K562 (cell line): ENCODE measurements around the gene AFF1. TPM values are rescaled to one million over a fixed set of nuclear protein-coding genes. Genes with fewer than 3 reads are reported as not detected.

Source experiments
- ATAC-seq: fragments of 200-7000 bp; cut with Tn5 transposase; 3 replicates; pipeline ENCODE4 v1.9.1; 2020; ENCODE audit warnings: moderate library complexity
- BruUV-seq: library from RNA; stranded (reverse); fragments of 400-500 nt; replicated peaks from 2 replicates; lab custom pipeline; 2021; lab: Mats Ljungman, UMichigan
- CTCF ChIA-PET: fragments of 300-600 bp; formaldehyde crosslinking; extraction: SDS; loops from one replicate; lab custom pipeline; 2021; ENCODE audit warnings: low intra/inter-chr PET ratio; lab: Yijun Ruan, JAX
- POLR2A ChIA-PET: fragments of 300-600, 350-650 bp; sonication (Branson Sonifier 250); formaldehyde crosslinking; extraction: SDS; loops from one replicate; lab custom pipeline; 2021; ENCODE audit warnings: antibody characterized with exemption, inconsistent platforms; lab: Yijun Ruan, JAX
- DNase-seq, 4 experiments: peaks; one replicate each; pipeline versions ENCODE4 v3.0.0 to v3.0.0-alpha.2; 2011 to 2018; ENCODE audit warnings: low spot score in 3 of 4, mixed read lengths in 3 of 4; ENCODE audit errors: extremely low read depth in 1 of 4
- FAIRE-seq: peaks from 2 replicates; lab custom pipeline; 2011; peaks lifted over from hg19 to GRCh38; lab: Jason Lieb, UNC
- H2AFZ ChIP-seq: 2 replicates; pipeline ENCODE4 v1.6.0; 2011; ENCODE audit warnings: low read depth, low read length, control low read depth, inconsistent platforms
- H3K27ac ChIP-seq: fragments of 200-600 bp; 3 replicates; pipeline ENCODE4 v1.8.0; 2011; ENCODE audit warnings: low read depth, mild to moderate bottlenecking, control low read depth, inconsistent platforms, low read length, moderate library complexity, mixed read lengths; ENCODE audit errors: extremely low read depth
- H3K27me3 ChIP-seq, 2 experiments: fragments of 300-600 bp in 1 of 2; 2 replicates in 1 of 2; 3 replicates in 1 of 2; pipeline versions ENCODE4 v1.6.0 to v1.8.0; 2011; ENCODE audit warnings: inconsistent platforms in 2 of 2, low read length in 2 of 2, mild to moderate bottlenecking in 1 of 2, mixed read lengths in 1 of 2, moderate library complexity in 1 of 2; ENCODE audit not compliant: control insufficient read depth in 2 of 2, insufficient read depth in 2 of 2
- H3K36me3 ChIP-seq: fragments of 300-600 bp; 3 replicates; pipeline ENCODE4 v1.8.0; 2011; ENCODE audit warnings: mild to moderate bottlenecking, low read length, inconsistent platforms; ENCODE audit not compliant: control insufficient read depth, insufficient read depth
- H3K4me1 ChIP-seq, 2 experiments: fragments of 200-600 bp in 1 of 2; replicated peaks in 1 of 2; 2 replicates in 1 of 2; 3 replicates in 1 of 2; pipeline versions ENCODE4 v1.5.1 to v1.8.0; 2011; ENCODE audit warnings: inconsistent platforms in 2 of 2, low read length in 2 of 2, mild to moderate bottlenecking in 1 of 2, mixed read lengths in 1 of 2, moderate library complexity in 1 of 2; ENCODE audit not compliant: control insufficient read depth in 2 of 2, insufficient read depth in 2 of 2
- H3K4me2 ChIP-seq: 2 replicates; pipeline ENCODE4 v1.6.1; 2011; ENCODE audit warnings: low read length, control low read depth, inconsistent platforms, mixed read lengths; ENCODE audit not compliant: insufficient read depth
- H3K4me3 ChIP-seq: fragments of 200-600 bp; sonication (generic), shearing (Covaris generic); 2 replicates; pipeline ENCODE4 v1.5.1; 2016; ENCODE audit warnings: control low read depth, inconsistent platforms
- H3K79me2 ChIP-seq: fragments of 200-600 bp; 3 replicates; pipeline ENCODE4 v1.8.0; 2011; ENCODE audit warnings: low read length, inconsistent platforms; ENCODE audit not compliant: control insufficient read depth, insufficient read depth
- H3K9ac ChIP-seq, 2 experiments: 2 replicates each; pipeline versions ENCODE4 v1.6.0 to v1.6.1; 2011; ENCODE audit warnings: low read depth in 2 of 2, low read length in 2 of 2, control low read depth in 1 of 2, inconsistent platforms in 1 of 2, mild to moderate bottlenecking in 1 of 2, mixed read lengths in 1 of 2; ENCODE audit not compliant: insufficient read depth in 1 of 2
- H3K9me1 ChIP-seq: one replicate; pipeline ENCODE4 v1.6.0; 2011; ENCODE audit warnings: inconsistent platforms, mild to moderate bottlenecking, low read length, moderate library complexity; ENCODE audit not compliant: control insufficient read depth, insufficient read depth
- H3K9me3 ChIP-seq: replicated peaks from 2 replicates; pipeline ENCODE4 v1.5.1; 2011; ENCODE audit warnings: low read depth, low read length, inconsistent platforms; ENCODE audit not compliant: control insufficient read depth, insufficient read depth
- H4K20me1 ChIP-seq: replicated peaks from 2 replicates; pipeline ENCODE4 v1.6.1; 2011; ENCODE audit warnings: low read length, inconsistent platforms, mixed read lengths; ENCODE audit not compliant: control insufficient read depth, insufficient read depth
- CBX1 ChIP-seq: sonication (generic); IDR thresholded peaks from 2 replicates; pipeline ENCODE4 v1.6.1; 2016; ENCODE audit warnings: antibody characterized with exemption, low read depth, mild to moderate bottlenecking
- CCNT2 ChIP-seq: IDR thresholded peaks from 2 replicates; pipeline ENCODE4 v1.6.1; 2011; ENCODE audit warnings: borderline replicate concordance, low read depth, mild to moderate bottlenecking, moderate library complexity, mixed read lengths, low read length; ENCODE audit not compliant: insufficient read length; ENCODE audit errors: extremely low read depth
- CREM ChIP-seq: IDR thresholded peaks from 2 replicates; pipeline ENCODE4 v1.6.1; 2014; ENCODE audit warnings: antibody characterized with exemption, low read depth
- FOSL1 ChIP-seq: fragments of 200-800 bp; sonication (Bioruptor generic); conservative IDR thresholded peaks from 2 replicates; pipeline ENCODE4 v1.6.1; 2016; ENCODE audit warnings: missing genetic modification characterization, missing compliant biosample characterization
- GMEB1 ChIP-seq: fragments of 250-450 bp; sonication (Bioruptor Pico); IDR thresholded peaks from 2 replicates; pipeline ENCODE4 v1.4.0; 2020; ENCODE audit warnings: mild to moderate bottlenecking
- JUND ChIP-seq, 2 experiments: IDR thresholded peaks; 2 replicates in 1 of 2; 3 replicates in 1 of 2; pipeline ENCODE4 v1.6.1; 2011; ENCODE audit warnings: borderline replicate concordance in 2 of 2, low read depth in 2 of 2, low read length in 2 of 2, improper control_type of control experiment in 1 of 2, missing biosample characterization in 1 of 2, missing genetic modification characterization in 1 of 2, missing genetic modification reagents in 1 of 2
- MTA2 ChIP-seq: fragments of 450-650 bp; IDR thresholded peaks from 2 replicates; pipeline ENCODE4 v1.6.1; 2016; ENCODE audit warnings: low read depth
- MYC ChIP-seq, 2 experiments: fragments of 250-450 bp in 1 of 2; sonication (Bioruptor Pico) in 1 of 2; IDR thresholded peaks; 2 replicates each; pipeline versions ENCODE4 v1.5.1 to v1.6.1; 2012 to 2021; ENCODE audit warnings: low read depth in 2 of 2, borderline replicate concordance in 1 of 2, improper control_type of control experiment in 1 of 2, low read length in 1 of 2, mild to moderate bottlenecking in 1 of 2, moderate library complexity in 1 of 2
- NCOA2 ChIP-seq, 2 experiments: fragments of 450-650 bp; IDR thresholded peaks; 2 replicates each; pipeline ENCODE4 v1.6.1; 2018; ENCODE audit warnings: mild to moderate bottlenecking in 2 of 2, moderate library complexity in 1 of 2; ENCODE audit not compliant: partially characterized antibody in 2 of 2
- NR1H2 ChIP-seq: sonication (generic); formaldehyde crosslinking; IDR thresholded peaks from 2 replicates; pipeline ENCODE4 v1.4.0; 2020; ENCODE audit warnings: mild to moderate bottlenecking, missing genetic modification reagents
- POLR2AphosphoS5 ChIP-seq: IDR thresholded peaks from 2 replicates; pipeline ENCODE4 v1.6.1; 2011; ENCODE audit warnings: mild to moderate bottlenecking, low read depth, low read length, moderate library complexity; ENCODE audit not compliant: control insufficient read depth, insufficient read depth
- POLR2H ChIP-seq: IDR thresholded peaks from 2 replicates; pipeline ENCODE4 v1.6.1; 2016; ENCODE audit warnings: missing genetic modification characterization, low read depth, mild to moderate bottlenecking, control low read depth, missing compliant biosample characterization, moderate library complexity
- PRPF4 ChIP-seq: fragments of 200-400 bp; formaldehyde crosslinking; IDR thresholded peaks from one replicate; pipeline ENCODE4 v1.6.1; 2017; ENCODE audit warnings: low read length, low read depth, mild to moderate bottlenecking; ENCODE audit not compliant: insufficient read depth, poor library complexity, severe bottlenecking
- WGBS: fragments of 100-300 bp; shearing (Covaris generic); methylation state at CpG from one replicate; pipeline ENCODE4 v1.1.6; 2016; ENCODE audit warnings: low coverage, mixed read lengths; ENCODE audit not compliant: insufficient coverage; ENCODE audit errors: missing lambda C conversion rate; 5-methylcytosine and 5-hydroxymethylcytosine counted together
- in situ Hi-C: fragments of 300-500 bp; cut with MboI; formaldehyde crosslinking; loops from 4 replicates; pipeline ENCODE4 v1.15.0; 2018; ENCODE audit warnings: inconsistent platforms, mixed read lengths
- intact Hi-C: fragments of 100-400 bp; cut with micrococcal nuclease; formaldehyde crosslinking; loops from 2 replicates; pipeline ENCODE4 v1.14.2; 2022
- polyA plus RNA-seq, 8 experiments: library from polyadenylated mRNA; depleted of rRNA in 4 of 8; stranded (reverse) in 5 of 8; unstranded in 3 of 8; fragments of >200 nt; fragmentation: Nextera tagmentation in 2 of 8; fragmentation: Illumina TruSeq in 1 of 8; extraction: Ambion mirVana in 2 of 8; extraction: Trizol in 1 of 8; gene quantifications; 2 replicates each; pipeline versions ENCODE4 v1.2.1 to v1.2.3, GENCODE V29; 2011 to 2014; ENCODE audit warnings: inconsistent platforms in 1 of 8, missing spikeins in 1 of 8
- total RNA-seq, 7 experiments: library from RNA; depleted of rRNA in 6 of 7; stranded (reverse); fragments of >200 nt in 6 of 7; fragmentation: Illumina TruSeq in 2 of 7; extraction: Trizol in 2 of 7; gene quantifications; 2 replicates each; pipeline versions ENCODE4 v1.2.1 to v1.2.3, GENCODE V29; 2011 to 2021; ENCODE audit warnings: low replicate concordance in 1 of 7
- TF ChIP-seq, protein P1 (sequence below), 2 experiments: IDR thresholded peaks; 2 replicates each; pipeline ENCODE4 v1.6.1; 2012; ENCODE audit warnings: improper control_type of control experiment in 2 of 2, low read depth in 2 of 2, low read length in 2 of 2, borderline replicate concordance in 1 of 2

AFF1 gene
- total and polyA plus RNA-seq, 9 of the 15 experiments (the other 6 are each of a cell fraction or from before 2014, with no cell fraction given) = 4.1 to 47.5 (median 17.2) TPM

DNA sequence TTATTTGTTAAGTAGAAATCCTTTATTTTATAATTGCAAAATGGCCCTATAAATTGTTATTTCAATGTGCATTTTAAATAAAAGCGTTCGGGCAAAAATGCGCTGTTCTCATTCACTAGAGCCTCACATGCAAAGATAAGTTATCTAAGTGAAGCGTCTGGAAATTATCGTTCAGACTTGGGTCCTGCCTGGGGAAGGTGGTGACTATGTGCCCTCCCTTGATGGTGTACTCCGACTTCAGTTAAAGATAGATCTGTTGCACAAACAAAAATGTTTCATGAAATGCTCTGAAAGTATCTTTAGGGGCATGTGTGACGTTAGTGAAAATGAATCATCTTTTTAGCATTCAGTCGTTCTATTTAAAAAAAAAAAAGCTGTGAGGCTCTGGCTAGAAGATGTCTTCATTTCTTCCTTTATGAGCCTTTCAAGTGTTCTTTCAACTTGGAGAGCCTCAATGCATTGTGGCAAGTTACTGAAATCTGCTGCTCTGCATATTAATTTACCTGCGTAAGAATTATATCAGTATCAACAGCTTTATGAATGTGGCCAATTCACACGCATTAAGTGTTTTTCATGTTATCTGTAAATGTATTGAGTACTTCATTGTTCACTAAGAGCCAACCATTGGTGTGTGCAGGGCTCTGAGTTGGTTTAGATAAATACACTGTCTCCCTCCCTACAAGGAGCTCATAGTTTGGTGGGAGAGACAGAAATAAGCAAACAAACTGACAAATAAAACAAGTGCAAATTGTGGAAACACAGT lies 83.0 kb downstream of the AFF1 start:
- peak overlapping the region; percentile 73 for H3K4me2 ChIP-seq
- POLR2A ChIA-PET = interaction anchor here (0.6 to 1.4 kb wide), 7 partner anchors 8 to 603 kb away, joined by 3 to 7 read pairs (median 3); no protein-coding TSS in a partner anchor
- peaks cover 42 to 75% of the 10 kb centered on the region in 2 experiments for H3K4me1 ChIP-seq
- peaks cover 98% of the 10 kb centered on the region for H3K79me2 ChIP-seq
- no TSS peak for BruUV-seq
- DNase-seq = peak; percentile 50 to 86 (median 62)
- intact Hi-C loops (no loop called here), in situ Hi-C loops (no loop called here)
- no peaks in the 10 kb centered on the region for H4K20me1 ChIP-seq
- H3K9me3 ChIP-seq = no peaks in the 10 kb centered on the region
- no peaks in the 10 kb centered on the region for H3K9me1 ChIP-seq
- no peaks in the 10 kb centered on the region for H3K36me3 ChIP-seq
- no peak overlapping the region for H2AFZ ChIP-seq
- H3K4me3 ChIP-seq = no peak overlapping the region; the same call in 1 of the 2 replicates
- CTCF ChIA-PET = no interaction called here
- peak overlapping the region; percentile 31 to 55; a peak in 3 of 4 replicates for H3K9ac ChIP-seq
- H3K27me3 ChIP-seq = no peaks in the 10 kb centered on the region
- WGBS = under 1% methylated on average over 10 of the region's 10 CpGs
- peak; percentile 82 for FAIRE-seq
- H3K27ac ChIP-seq = peak overlapping the region; percentile 80
- ATAC-seq = peak; percentile 64
- peak; percentile 80 for TF ChIP-seq POLR2AphosphoS5
- TF ChIP-seq MTA2 = peak; percentile 69
- no peak for TF ChIP-seq NCOA2 (IDR thresholded peaks at IDR 0.05; ENCODE audit: partially characterized antibody in 2 of 2)
- TF ChIP-seq, protein P1, sequence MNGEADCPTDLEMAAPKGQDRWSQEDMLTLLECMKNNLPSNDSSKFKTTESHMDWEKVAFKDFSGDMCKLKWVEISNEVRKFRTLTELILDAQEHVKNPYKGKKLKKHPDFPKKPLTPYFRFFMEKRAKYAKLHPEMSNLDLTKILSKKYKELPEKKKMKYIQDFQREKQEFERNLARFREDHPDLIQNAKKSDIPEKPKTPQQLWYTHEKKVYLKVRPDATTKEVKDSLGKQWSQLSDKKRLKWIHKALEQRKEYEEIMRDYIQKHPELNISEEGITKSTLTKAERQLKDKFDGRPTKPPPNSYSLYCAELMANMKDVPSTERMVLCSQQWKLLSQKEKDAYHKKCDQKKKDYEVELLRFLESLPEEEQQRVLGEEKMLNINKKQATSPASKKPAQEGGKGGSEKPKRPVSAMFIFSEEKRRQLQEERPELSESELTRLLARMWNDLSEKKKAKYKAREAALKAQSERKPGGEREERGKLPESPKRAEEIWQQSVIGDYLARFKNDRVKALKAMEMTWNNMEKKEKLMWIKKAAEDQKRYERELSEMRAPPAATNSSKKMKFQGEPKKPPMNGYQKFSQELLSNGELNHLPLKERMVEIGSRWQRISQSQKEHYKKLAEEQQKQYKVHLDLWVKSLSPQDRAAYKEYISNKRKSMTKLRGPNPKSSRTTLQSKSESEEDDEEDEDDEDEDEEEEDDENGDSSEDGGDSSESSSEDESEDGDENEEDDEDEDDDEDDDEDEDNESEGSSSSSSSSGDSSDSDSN (IDR thresholded peaks at IDR 0.05; ENCODE audit: borderline replicate concordance in 1 of 2, low read depth in 2 of 2, low read length in 2 of 2) = 0 out of 4 replicates have a peak, but pooled peaks of 1 of the 2 experiments have one; percentile 52
- peak; percentile 83 for TF ChIP-seq FOSL1 (tag)
- TF ChIP-seq JUND (IDR thresholded peaks at IDR 0.05; ENCODE audit: borderline replicate concordance, low read depth, low read length) = peak; percentile 76; the same call in 1 of the 2 replicates
- peak; percentile 52; the same call in 2 of the 3 replicates for TF ChIP-seq JUND (tag; IDR thresholded peaks at IDR 0.05; ENCODE audit: borderline replicate concordance, low read depth, low read length)
- 0 out of 2 replicates have a peak, but pooled peaks have one; percentile 25 for TF ChIP-seq POLR2H (tag)
- peak; percentile 71 for TF ChIP-seq CCNT2
- no peak for TF ChIP-seq GMEB1 (CRISPR knock-in tag)
- TF ChIP-seq MYC (IDR thresholded peaks at IDR 0.05; ENCODE audit: low read depth, low read length) = no peak
- no peak for TF ChIP-seq MYC (CRISPR knock-in tag; IDR thresholded peaks at IDR 0.05; ENCODE audit: borderline replicate concordance, low read depth)
- TF ChIP-seq PRPF4 = no peak
- TF ChIP-seq CBX1 = no peak
- TF ChIP-seq NR1H2 (CRISPR knock-in tag) = no peak
- TF ChIP-seq CREM = peak; percentile 52; the same call in 1 of the 2 replicates
